Chondrocyte (in vitro differentiated cells): Measurements from ENCODE around the gene C22orf39. TPM values are rescaled to one million over a fixed set of nuclear protein-coding genes. Genes with fewer than 3 reads are reported as not detected.

ENCODE experiments used
- DNase-seq: peaks from one replicate; pipeline ENCODE4 v3.0.0; 2021; ENCODE audit warnings: mixed read lengths, low spot score
- H3K27ac Mint-ChIP-seq: one replicate; pipeline ENCODE4 v1.8.0; 2021; ENCODE audit warnings: mild to moderate bottlenecking, moderate library complexity, mixed read lengths; ENCODE audit not compliant: unreplicated experiment
- H3K27me3 Mint-ChIP-seq: 2 replicates; pipeline ENCODE4 v1.8.0; 2021; ENCODE audit warnings: low read depth, mixed read lengths
- H3K36me3 Mint-ChIP-seq: 2 replicates; pipeline ENCODE4 v1.8.0; 2021; ENCODE audit warnings: low read depth, mixed read lengths
- H3K4me1 Mint-ChIP-seq: 2 replicates; pipeline ENCODE4 v1.8.0; 2021; ENCODE audit warnings: low read depth, mild to moderate bottlenecking, mixed read lengths
- H3K4me3 Mint-ChIP-seq: one replicate; pipeline ENCODE4 v1.8.0; 2021; ENCODE audit warnings: mild to moderate bottlenecking, moderate library complexity, mixed read lengths; ENCODE audit not compliant: unreplicated experiment
- H3K9me3 Mint-ChIP-seq: 2 replicates; pipeline ENCODE4 v1.8.0; 2021; ENCODE audit warnings: low read depth, mixed read lengths
- total RNA-seq: library from RNA; stranded (reverse); gene quantifications from 3 replicates; pipeline ENCODE4 v1.2.1, GENCODE V29; 2021
- TF ChIP-seq, protein P1 (sequence below): fragments of 200-600 bp; sonication (generic); IDR thresholded peaks from 2 replicates; pipeline ENCODE4 v1.5.0; 2021; ENCODE audit warnings: antibody characterized with exemption, mild to moderate bottlenecking, moderate library complexity

Gene C22orf39
- total RNA-seq, 1 donor from 2014 or later, result 18.4 TPM

DNA sequence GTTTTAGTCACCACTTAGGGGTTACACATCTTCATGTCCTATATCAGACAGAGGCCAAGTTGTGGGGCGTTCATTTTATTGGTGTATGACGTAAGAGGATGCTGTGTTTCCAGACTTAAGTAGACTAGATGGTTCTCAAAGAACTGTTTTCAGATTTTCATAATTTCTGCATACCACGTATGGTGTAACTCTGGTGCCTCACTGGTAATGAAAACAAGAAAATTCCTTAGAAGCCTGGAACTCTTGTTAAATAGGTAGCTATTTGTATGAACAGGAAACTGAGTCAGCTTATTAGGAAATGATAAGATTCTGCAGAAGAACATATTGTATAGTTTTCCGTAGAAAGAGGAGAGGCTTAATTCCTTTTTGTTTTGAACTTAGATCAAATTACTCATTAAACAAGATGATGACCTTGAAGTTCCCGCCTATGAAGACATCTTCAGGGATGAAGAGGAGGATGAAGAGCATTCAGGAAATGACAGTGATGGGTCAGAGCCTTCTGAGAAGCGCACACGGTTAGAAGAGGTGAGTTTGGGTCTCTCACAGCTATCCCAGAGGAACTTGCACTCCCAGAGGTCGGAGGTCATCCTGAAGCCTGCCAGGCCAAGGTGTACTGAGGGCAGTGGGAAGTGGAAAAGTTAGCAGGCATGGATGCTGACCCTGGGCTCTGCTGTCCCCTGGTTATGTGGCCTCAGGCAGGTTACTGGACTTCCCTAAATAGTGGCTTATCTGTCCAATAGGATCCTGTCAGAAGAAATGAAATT, 36.2 kb upstream of the C22orf39 start:
- Mint-ChIP-seq H3K4me1 (peaks cover 15% of the 10 kb centered on the region), H3K9me3 (no peaks in the 10 kb centered on the region), H3K27ac (no peak overlapping the region), H3K36me3 (no peaks in the 10 kb centered on the region), H3K4me3 (no peak overlapping the region), H3K27me3 (no peaks in the 10 kb centered on the region)
- TF ChIP-seq, protein P1, sequence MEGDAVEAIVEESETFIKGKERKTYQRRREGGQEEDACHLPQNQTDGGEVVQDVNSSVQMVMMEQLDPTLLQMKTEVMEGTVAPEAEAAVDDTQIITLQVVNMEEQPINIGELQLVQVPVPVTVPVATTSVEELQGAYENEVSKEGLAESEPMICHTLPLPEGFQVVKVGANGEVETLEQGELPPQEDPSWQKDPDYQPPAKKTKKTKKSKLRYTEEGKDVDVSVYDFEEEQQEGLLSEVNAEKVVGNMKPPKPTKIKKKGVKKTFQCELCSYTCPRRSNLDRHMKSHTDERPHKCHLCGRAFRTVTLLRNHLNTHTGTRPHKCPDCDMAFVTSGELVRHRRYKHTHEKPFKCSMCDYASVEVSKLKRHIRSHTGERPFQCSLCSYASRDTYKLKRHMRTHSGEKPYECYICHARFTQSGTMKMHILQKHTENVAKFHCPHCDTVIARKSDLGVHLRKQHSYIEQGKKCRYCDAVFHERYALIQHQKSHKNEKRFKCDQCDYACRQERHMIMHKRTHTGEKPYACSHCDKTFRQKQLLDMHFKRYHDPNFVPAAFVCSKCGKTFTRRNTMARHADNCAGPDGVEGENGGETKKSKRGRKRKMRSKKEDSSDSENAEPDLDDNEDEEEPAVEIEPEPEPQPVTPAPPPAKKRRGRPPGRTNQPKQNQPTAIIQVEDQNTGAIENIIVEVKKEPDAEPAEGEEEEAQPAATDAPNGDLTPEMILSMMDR, result no peak
- no peak for DNase-seq

DNA sequence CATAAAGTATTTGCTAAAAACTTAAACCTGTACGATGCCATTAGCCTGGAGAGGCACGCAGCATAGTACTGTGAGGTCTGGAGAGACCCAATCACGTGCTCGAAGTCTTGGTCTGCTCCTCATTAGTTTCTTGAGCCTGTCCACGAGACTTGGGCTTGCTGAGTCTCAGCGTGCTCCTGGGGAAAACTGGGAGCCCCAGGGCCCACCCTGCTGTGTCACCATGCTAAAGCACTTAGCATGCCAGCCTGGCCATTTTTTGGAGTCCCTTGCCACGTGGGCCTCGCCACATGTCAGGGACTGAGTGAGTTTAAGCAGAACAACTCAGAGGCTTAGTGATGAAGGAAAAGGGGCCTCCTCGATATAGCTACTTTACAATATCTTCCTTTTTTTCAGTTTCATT, 34.8 kb upstream of the C22orf39 start:
- Mint-ChIP-seq H3K27ac (no peak overlapping the region), H3K27me3 (no peaks in the 10 kb centered on the region), H3K4me1 (peaks cover 25% of the 10 kb centered on the region), H3K9me3 (no peaks in the 10 kb centered on the region), H3K4me3 (no peak overlapping the region), H3K36me3 (no peaks in the 10 kb centered on the region)
- DNase-seq, result no peak
- TF ChIP-seq, protein P1, result no peak

DNA sequence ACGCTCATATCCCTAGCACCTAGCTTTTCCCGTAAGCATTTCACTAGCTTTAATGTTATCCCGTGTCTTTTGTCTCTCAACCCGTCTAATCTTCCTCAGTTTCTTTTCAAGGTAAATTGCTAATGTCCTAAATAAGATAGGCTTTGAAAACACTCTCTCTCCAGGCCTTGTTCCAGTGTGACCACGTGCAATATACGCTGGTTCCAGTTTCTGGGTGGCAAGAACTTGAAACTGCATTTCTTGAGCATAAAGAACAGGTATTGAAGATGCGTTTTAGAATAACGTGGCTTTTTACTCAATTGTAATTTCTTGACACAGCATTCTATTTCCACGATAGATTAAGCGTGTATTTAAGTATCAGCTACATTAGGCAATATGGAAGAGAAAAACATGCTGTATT, 33.3 kb upstream of the C22orf39 start:
- no peaks in the 10 kb centered on the region for H3K9me3 Mint-ChIP-seq
- no peaks in the 10 kb centered on the region for H3K27me3 Mint-ChIP-seq
- no peak overlapping the region for H3K27ac Mint-ChIP-seq
- no peak overlapping the region for H3K4me3 Mint-ChIP-seq
- no peak for DNase-seq
- H3K4me1 Mint-ChIP-seq, result peaks cover 35% of the 10 kb centered on the region
- TF ChIP-seq, protein P1, result no peak
- H3K36me3 Mint-ChIP-seq, result no peaks in the 10 kb centered on the region

DNA sequence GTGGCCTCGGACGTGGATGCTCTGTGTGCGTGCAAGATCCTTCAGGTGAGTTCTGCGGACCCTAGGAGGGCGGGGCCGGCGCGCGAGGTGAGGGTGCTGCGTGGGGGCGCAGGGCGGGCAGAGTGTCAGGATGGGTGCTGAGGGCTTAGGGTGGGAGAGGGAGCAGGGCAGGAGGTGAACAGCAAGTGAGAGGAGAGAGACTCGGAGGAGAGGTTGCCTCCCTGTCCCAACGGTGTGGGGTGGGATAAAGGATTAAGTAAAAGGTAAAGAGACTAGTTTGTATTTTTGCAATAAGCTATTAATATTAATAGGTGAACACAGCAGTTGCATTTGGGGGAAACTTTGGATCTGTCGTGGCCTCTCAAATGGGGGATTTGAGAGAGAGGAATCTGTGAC, 32.7 kb upstream of the C22orf39 start:
- Mint-ChIP-seq H3K4me1 (peaks cover 39% of the 10 kb centered on the region), H3K27me3 (no peaks in the 10 kb centered on the region), H3K4me3 (peak overlapping the region; percentile 97), H3K36me3 (peaks cover 2% of the 10 kb centered on the region), H3K9me3 (no peaks in the 10 kb centered on the region), H3K27ac (no peak overlapping the region)
- TF ChIP-seq, protein P1, result no peak
- DNase-seq, result no peak

DNA sequence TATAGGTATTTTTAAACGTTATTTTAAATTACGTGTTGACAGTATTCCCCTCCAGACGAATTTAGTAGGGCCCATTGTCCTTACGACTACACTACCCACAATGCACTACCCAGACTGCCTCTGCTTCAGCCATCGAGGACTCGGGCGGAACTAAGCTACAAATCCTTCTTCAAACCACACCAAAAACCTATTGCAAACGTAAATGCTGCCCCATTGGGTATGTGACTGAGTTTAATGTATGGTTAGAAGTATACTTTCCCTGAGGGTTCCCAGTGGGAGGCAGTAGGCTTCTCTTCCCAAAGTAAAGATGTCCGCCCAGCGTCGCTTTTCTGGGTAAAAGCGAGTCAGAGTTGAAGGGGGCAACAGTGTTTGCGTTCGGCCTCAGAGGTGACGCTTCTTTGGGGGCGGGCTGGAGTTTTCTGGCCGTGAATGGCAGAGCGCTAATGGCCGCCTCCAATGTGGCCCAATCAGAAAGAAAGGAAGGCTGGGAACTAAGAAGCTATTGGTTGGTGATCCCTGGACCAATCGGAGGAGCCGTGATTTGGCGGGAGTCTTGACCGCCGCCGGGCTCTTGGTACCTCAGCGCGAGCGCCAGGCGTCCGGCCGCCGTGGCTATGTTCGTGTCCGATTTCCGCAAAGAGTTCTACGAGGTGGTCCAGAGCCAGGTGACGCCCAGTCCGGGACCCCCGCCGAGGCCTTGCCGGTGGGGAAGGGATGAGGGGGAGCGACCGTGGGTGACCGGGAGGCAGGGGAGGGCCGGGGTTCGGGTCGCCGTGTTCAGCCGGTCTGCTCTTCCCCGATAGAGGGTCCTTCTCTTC, 32.1 kb upstream of the C22orf39 start, which contains the start of gene CDC45:
TSS of gene CDC45 (plus strand) at position 566 of the 818 bp plus-strand sequence. CDS start at position 615, 49 bp downstream.
- Mint-ChIP-seq H3K27ac (peak within 1 kb of the TSS; percentile 99), H3K9me3 (no peaks in the 10 kb centered on the region), H3K4me1 (peaks cover 39% of the 10 kb centered on the region), H3K27me3 (no peaks in the 10 kb centered on the region), H3K4me3 (peak within 1 kb of the TSS; percentile 97), H3K36me3 (peaks cover 2% of the 10 kb centered on the region)
- DNase-seq, result peak; percentile 95
- TF ChIP-seq, protein P1, result no peak
